Measurements from ENCODE around the gene GLG1. TPM values are rescaled to one million over a fixed set of nuclear protein-coding genes. Genes with fewer than 3 reads are reported as not detected.

Gene GLG1
- total RNA-seq, 4 donors from 2014 or later: 72.0 to 170 (median 105) TPM

GRCh38 chr16:74472010-74472409 is 134.9 kb downstream of the GLG1 start:
- no peak for DNase-seq
- no peak for ATAC-seq
- intact Hi-C loops (cut with DNase I; ENCODE audit: low total_unique reads) (no loop called here), in situ Hi-C loops (cut with MboI; ENCODE audit: low sequenced_read_pairs in 4 of 4) (loop anchor here in 1 of 4 donors (25.0 kb wide), 1 partner anchor 110 kb away; no protein-coding TSS in a partner anchor)
- H3K9me3 ChIP-seq: no peaks in the 10 kb centered on the region
- peaks cover 0 to 92% of the 10 kb centered on the region in 2 donors for H3K36me3 ChIP-seq
- no peaks in the 10 kb centered on the region for H3K27me3 ChIP-seq
- TF ChIP-seq POLR2A (IDR thresholded peaks at IDR 0.05): no peak
- TF ChIP-seq, protein P1, sequence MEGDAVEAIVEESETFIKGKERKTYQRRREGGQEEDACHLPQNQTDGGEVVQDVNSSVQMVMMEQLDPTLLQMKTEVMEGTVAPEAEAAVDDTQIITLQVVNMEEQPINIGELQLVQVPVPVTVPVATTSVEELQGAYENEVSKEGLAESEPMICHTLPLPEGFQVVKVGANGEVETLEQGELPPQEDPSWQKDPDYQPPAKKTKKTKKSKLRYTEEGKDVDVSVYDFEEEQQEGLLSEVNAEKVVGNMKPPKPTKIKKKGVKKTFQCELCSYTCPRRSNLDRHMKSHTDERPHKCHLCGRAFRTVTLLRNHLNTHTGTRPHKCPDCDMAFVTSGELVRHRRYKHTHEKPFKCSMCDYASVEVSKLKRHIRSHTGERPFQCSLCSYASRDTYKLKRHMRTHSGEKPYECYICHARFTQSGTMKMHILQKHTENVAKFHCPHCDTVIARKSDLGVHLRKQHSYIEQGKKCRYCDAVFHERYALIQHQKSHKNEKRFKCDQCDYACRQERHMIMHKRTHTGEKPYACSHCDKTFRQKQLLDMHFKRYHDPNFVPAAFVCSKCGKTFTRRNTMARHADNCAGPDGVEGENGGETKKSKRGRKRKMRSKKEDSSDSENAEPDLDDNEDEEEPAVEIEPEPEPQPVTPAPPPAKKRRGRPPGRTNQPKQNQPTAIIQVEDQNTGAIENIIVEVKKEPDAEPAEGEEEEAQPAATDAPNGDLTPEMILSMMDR (IDR thresholded peaks at IDR 0.05 in 4 of 5, conservative IDR thresholded peaks at IDR 0.05 in 1 of 5): no peak
- H3K27ac ChIP-seq: no peak overlapping the region
- no peak overlapping the region for H3K4me3 ChIP-seq
- H3K4me1 ChIP-seq: no peaks in the 10 kb centered on the region

DNA sequence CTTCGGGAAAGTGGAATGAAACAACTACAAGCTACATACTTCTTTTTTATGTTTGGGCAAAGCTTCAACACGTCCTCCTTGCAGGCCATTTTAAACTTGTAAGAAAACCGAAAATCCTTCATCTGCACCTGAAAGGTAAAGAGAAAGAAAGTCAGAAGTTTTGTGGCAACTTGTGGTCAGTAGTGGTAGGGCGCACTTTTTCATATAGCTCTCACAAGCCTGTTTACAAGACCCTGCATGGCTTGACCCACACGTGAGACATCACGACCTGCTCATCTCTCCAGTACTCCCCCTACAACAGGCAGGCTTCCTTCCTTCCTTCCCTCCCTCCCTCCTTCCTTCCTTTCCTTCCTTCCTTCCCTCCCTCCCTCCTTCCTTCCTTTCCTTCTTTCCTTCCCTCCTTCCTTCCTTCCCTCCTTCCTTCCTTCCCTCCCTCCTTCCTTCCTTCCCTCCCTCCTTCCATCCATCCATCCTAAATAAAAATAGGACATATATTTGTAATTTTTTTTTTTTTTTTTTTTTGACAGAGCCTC is 136.9 kb downstream of the GLG1 start:
- no peaks in the 10 kb centered on the region for H3K27me3 ChIP-seq
- peaks cover 0 to 92% of the 10 kb centered on the region in 2 donors for H3K36me3 ChIP-seq
- H3K4me3 ChIP-seq: no peak overlapping the region
- TF ChIP-seq, protein P1 (IDR thresholded peaks at IDR 0.05 in 4 of 5, conservative IDR thresholded peaks at IDR 0.05 in 1 of 5): no peak
- no peak for TF ChIP-seq POLR2A (IDR thresholded peaks at IDR 0.05)
- intact Hi-C loops (cut with DNase I; ENCODE audit: low total_unique reads): no loop called here
- no peak for ATAC-seq
- in situ Hi-C loops (cut with MboI; ENCODE audit: low sequenced_read_pairs in 4 of 4): loop anchor here in 1 of 4 donors (25.0 kb wide), 1 partner anchor 108 kb away; no protein-coding TSS in a partner anchor
- DNase-seq: no peak
- no peak overlapping the region for H3K27ac ChIP-seq
- H3K9me3 ChIP-seq: no peaks in the 10 kb centered on the region
- H3K4me1 ChIP-seq: no peaks in the 10 kb centered on the region

GRCh38 chr16:74468807-74469525 is 137.9 kb downstream of the GLG1 start:
- no peak overlapping the region for H3K4me3 ChIP-seq

DNA sequence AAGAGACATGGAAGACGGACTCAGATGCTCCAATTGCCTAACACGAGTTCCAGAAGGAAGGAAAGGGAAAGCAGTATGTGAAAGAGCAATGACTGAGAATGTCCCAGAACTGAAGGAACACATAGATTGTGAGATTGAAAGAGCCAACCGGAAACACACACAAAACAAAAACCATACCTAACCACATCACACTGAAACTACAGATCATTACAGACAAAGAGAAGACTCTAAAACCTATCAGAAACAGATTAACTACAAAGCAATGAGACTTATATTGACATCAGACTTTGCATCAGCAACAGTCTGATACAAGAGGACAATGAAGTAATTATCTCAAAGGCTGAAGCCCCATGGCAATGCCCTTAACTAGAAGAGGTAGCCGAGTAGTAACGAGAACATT is 140.0 kb downstream of the GLG1 start:
- DNase-seq (no peak), ATAC-seq (no peak)
- Histone ChIP-seq H3K4me3 (no peak overlapping the region), H3K4me1 (no peaks in the 10 kb centered on the region), H3K27me3 (no peaks in the 10 kb centered on the region), H3K27ac (no peak overlapping the region), H3K9me3 (no peaks in the 10 kb centered on the region), H3K36me3 (peaks cover 0 to 97% of the 10 kb centered on the region in 2 donors)
- intact Hi-C loops (cut with DNase I; ENCODE audit: low total_unique reads) (no loop called here), in situ Hi-C loops (cut with MboI; ENCODE audit: low sequenced_read_pairs in 4 of 4) (loop anchor here in 1 of 4 donors (25.0 kb wide), 1 partner anchor 105 kb away; no protein-coding TSS in a partner anchor)
- no peak for TF ChIP-seq POLR2A (IDR thresholded peaks at IDR 0.05)

More at GRCh38 chr16:74468807-74469525, 137.9 kb downstream of the GLG1 start:
- no peak overlapping the region for H3K27ac ChIP-seq
- no peak for ATAC-seq
- no peaks in the 10 kb centered on the region for H3K9me3 ChIP-seq
- TF ChIP-seq, protein P1 (IDR thresholded peaks at IDR 0.05 in 4 of 5, conservative IDR thresholded peaks at IDR 0.05 in 1 of 5): no peak
- no peak for TF ChIP-seq POLR2A (IDR thresholded peaks at IDR 0.05)
- H3K27me3 ChIP-seq: no peaks in the 10 kb centered on the region
- peaks cover 0 to 92% of the 10 kb centered on the region in 2 donors for H3K36me3 ChIP-seq
- no peak for DNase-seq
- H3K4me1 ChIP-seq: no peaks in the 10 kb centered on the region
- in situ Hi-C loops (cut with MboI; ENCODE audit: low sequenced_read_pairs in 4 of 4): loop anchor here in 1 of 4 donors (25.0 kb wide), 1 partner anchor 107 kb away; no protein-coding TSS in a partner anchor
- intact Hi-C loops (cut with DNase I; ENCODE audit: low total_unique reads): no loop called here
